Activated B cell treated with CpG ODN at 0.5 μM for 24 hours (primary cell): ENCODE measurements around the gene TRAF6. TPM values are rescaled to one million over a fixed set of nuclear protein-coding genes. Genes with fewer than 3 reads are reported as not detected.

Experiments
- ATAC-seq: fragments of 200-7000 bp; cut with Tn5 transposase; one replicate; pipeline ENCODE4 v1.10.0; 2021; ENCODE audit warnings: low read depth, mild to moderate bottlenecking, moderate library complexity
- CTCF ChIA-PET: fragments of 350-600 bp; sonication (Branson Sonifier 250); formaldehyde crosslinking; loops from one replicate; lab custom pipeline; 2021; ENCODE audit warnings: antibody characterized with exemption; lab: Charles Lee
- POLR2A ChIA-PET: fragments of 350-600 bp; sonication (Branson Sonifier 250); formaldehyde crosslinking; loops from one replicate; lab custom pipeline; 2021; ENCODE audit warnings: antibody characterized with exemption; lab: Charles Lee
- DNase-seq: peaks from one replicate; pipeline ENCODE4 v3.0.0; 2022
- H3K27ac Mint-ChIP-seq: one replicate; pipeline ENCODE4 v1.8.0; 2020; ENCODE audit warnings: mixed read lengths
- H3K27me3 Mint-ChIP-seq: one replicate; pipeline ENCODE4 v1.8.0; 2021; ENCODE audit warnings: mixed read lengths
- H3K36me3 Mint-ChIP-seq: one replicate; pipeline ENCODE4 v1.8.0; 2021; ENCODE audit warnings: low read depth, mixed read lengths
- H3K4me1 Mint-ChIP-seq: one replicate; pipeline ENCODE4 v1.8.0; 2021; ENCODE audit warnings: mixed read lengths
- H3K4me3 Mint-ChIP-seq: one replicate; pipeline ENCODE4 v1.8.0; 2020; ENCODE audit warnings: mild to moderate bottlenecking, mixed read lengths
- H3K9me3 Mint-ChIP-seq: one replicate; pipeline ENCODE4 v1.8.0; 2020; ENCODE audit warnings: mixed read lengths
- CTCF ChIP-seq: fragments of 200-600 bp; IDR thresholded peaks from one replicate; pipeline ENCODE4 v1.8.0; 2022; ENCODE audit warnings: antibody characterized with exemption, mild to moderate bottlenecking
- intact Hi-C: fragments of 100-400 bp; cut with micrococcal nuclease; formaldehyde crosslinking; loops from one replicate; pipeline ENCODE4 v1.15.1; 2024
- total RNA-seq: library from RNA; stranded (reverse); gene quantifications from 2 replicates; pipeline ENCODE4 v1.2.3, GENCODE V29; 2022

TRAF6 gene
- total RNA-seq, 1 donor from 2014 or later, result 19.3 TPM

- Mint-ChIP-seq H3K27me3 (no peaks in the 10 kb centered on the region), H3K4me1 (peaks cover 10% of the 10 kb centered on the region), H3K4me3 (no peak overlapping the region), H3K27ac (no peak overlapping the region), H3K36me3 (peaks cover 66% of the 10 kb centered on the region), H3K9me3 (no peaks in the 10 kb centered on the region)
- CTCF ChIA-PET, result interaction anchor here (0.6 to 5.7 kb wide), 35 partner anchors 9 to 925 kb away, joined by 3 to 134 read pairs (median 4); partner anchors contain the start of genes COMMD9 and TRAF6
- POLR2A ChIA-PET, result interaction anchor here (0.8 to 2.5 kb wide), 3 partner anchors 17 to 205 kb away, joined by 3 to 10 read pairs (median 7); partner anchors contain the start of gene TRAF6
- intact Hi-C loops, result loop anchor here (5.0 kb wide), 1 partner anchor 451 kb away; no protein-coding TSS in a partner anchor
- TF ChIP-seq CTCF, result no peak
- no peak for ATAC-seq
- no peak for DNase-seq
Measured at GRCh38 chr11:36493332-36493731, 16.7 kb downstream of the TRAF6 start.

- no peak for DNase-seq
- Mint-ChIP-seq H3K4me1 (peaks cover 15% of the 10 kb centered on the region), H3K9me3 (no peaks in the 10 kb centered on the region), H3K27me3 (no peaks in the 10 kb centered on the region), H3K4me3 (no peak overlapping the region), H3K36me3 (peaks cover 68% of the 10 kb centered on the region), H3K27ac (no peak overlapping the region)
- ATAC-seq, result peak; percentile 65
- ChIA-PET CTCF (interaction anchor here (0.6 to 5.7 kb wide), 36 partner anchors 8 to 924 kb away, joined by 3 to 134 read pairs (median 4); partner anchors contain the start of genes COMMD9 and TRAF6), POLR2A (interaction anchor here (0.8 to 2.5 kb wide), 3 partner anchors 17 to 204 kb away, joined by 3 to 10 read pairs (median 7); partner anchors contain the start of gene TRAF6)
- TF ChIP-seq CTCF, result no peak
- intact Hi-C loops, result loop anchor here (1.0 to 5.0 kb wide), 6 partner anchors 17 to 877 kb away; partner anchors contain the start of gene TRAF6
Measured at GRCh38 chr11:36492724-36493304, 17.3 kb downstream of the TRAF6 start.

GRCh38 chr11:36490026-36490806, 19.9 kb downstream of the TRAF6 start:
- ATAC-seq (no peak), DNase-seq (no peak)
- ChIA-PET CTCF (no interaction called here), POLR2A (no interaction called here)
- H3K27me3 Mint-ChIP-seq, result no peaks in the 10 kb centered on the region
- no peaks in the 10 kb centered on the region for H3K9me3 Mint-ChIP-seq
- TF ChIP-seq CTCF, result no peak
- H3K4me3 Mint-ChIP-seq, result no peak overlapping the region
- peaks cover 27% of the 10 kb centered on the region for H3K4me1 Mint-ChIP-seq
- peaks cover 70% of the 10 kb centered on the region for H3K36me3 Mint-ChIP-seq
- intact Hi-C loops, result loop anchor here (5.0 kb wide), 1 partner anchor 448 kb away; no protein-coding TSS in a partner anchor
- H3K27ac Mint-ChIP-seq, result no peak overlapping the region

- H3K27me3 Mint-ChIP-seq, result no peaks in the 10 kb centered on the region
- DNase-seq (no peak), ATAC-seq (peak; percentile 10)
- CTCF ChIA-PET, result interaction anchor here (0.9 to 2.5 kb wide), 6 partner anchors 10 to 666 kb away, joined by 3 to 10 read pairs (median 6); partner anchors contain the start of gene TRAF6
- no peaks in the 10 kb centered on the region for H3K9me3 Mint-ChIP-seq
- POLR2A ChIA-PET, result interaction anchor here (0.6 to 1.3 kb wide), 3 partner anchors 22 to 199 kb away, joined by 3 read pairs; partner anchors contain the start of genes COMMD9 and TRAF6
- H3K4me3 Mint-ChIP-seq, result peak overlapping the region; percentile 66
- peaks cover 27% of the 10 kb centered on the region for H3K4me1 Mint-ChIP-seq
- peaks cover 66% of the 10 kb centered on the region for H3K36me3 Mint-ChIP-seq
- intact Hi-C loops, result no loop called here
- TF ChIP-seq CTCF, result no peak
- peak overlapping the region; percentile 73 for H3K27ac Mint-ChIP-seq
Measured at GRCh38 chr11:36488096-36488495, 22.0 kb downstream of the TRAF6 start.
